Measurements from ENCODE around the gene TMPO.
A peak's percentile ranks its signal among the peaks of the same experiment; 100 is the strongest.
"Not testable (repeated sequence)": the region's sequence is repeated elsewhere in the genome, so short reads cannot be mapped to it uniquely, and the experiment has no call there.

Gene TMPO

GRCh38 chr12:98578821-98579220 is 63.4 kb downstream of the TMPO start:
- no peak for DNase-seq (ENCODE audit: low read depth in 4 of 4, low spot score in 1 of 4)

DNA sequence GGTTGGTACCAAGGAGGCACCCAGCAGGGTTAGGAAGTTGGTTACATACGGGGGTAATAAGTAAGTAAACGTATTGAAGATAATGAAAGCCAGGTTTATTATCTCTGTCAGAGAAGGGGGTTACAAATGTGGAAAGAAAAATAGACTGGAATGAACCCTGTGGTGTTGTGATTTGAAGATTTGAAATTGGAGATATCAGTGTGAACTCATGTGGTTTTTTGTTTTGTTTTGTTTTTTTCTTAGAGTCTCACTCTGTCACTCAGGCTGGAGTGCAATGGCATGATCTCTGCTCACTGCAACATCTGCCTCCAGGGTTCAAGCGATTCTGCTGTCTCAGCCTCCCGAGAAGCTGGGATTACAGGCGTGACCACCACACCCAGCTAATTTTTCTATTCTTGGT is 64.0 kb downstream of the TMPO start:
- no peak for DNase-seq (ENCODE audit: low read depth in 4 of 4, low spot score in 1 of 4)

GRCh38 chr12:98579835-98580234 is 64.4 kb downstream of the TMPO start:
- no peak for DNase-seq (ENCODE audit: low read depth in 4 of 4, low spot score in 1 of 4)

- no peak for DNase-seq (ENCODE audit: low read depth in 4 of 4, low spot score in 1 of 4)
Observed at GRCh38 chr12:98580695-98581094, 65.3 kb downstream of the TMPO start.

DNA sequence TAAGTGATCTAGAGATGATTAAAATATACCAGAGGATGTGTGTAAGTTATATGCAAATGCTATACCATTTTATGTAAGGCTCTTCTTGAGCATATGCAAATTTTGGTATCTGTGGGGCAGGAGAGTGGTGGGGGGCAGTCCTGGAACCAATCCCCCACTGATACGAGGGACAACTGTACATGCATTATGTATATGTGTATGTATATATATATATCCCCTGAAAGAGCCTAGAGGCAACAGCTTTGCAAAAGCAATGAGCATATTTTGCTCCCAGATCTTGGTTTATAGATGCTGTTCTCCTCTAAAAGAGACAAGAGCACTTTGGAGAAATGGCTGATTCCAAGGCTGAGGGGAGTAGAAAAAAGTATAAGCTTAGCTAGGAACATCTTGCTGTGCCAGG is 65.7 kb downstream of the TMPO start:
- no peak for DNase-seq (ENCODE audit: low read depth in 4 of 4, low spot score in 1 of 4)

- DNase-seq (ENCODE audit: low read depth in 4 of 4, low spot score in 1 of 4): no peak
Observed at GRCh38 chr12:98582093-98582492, 66.7 kb downstream of the TMPO start.

DNA sequence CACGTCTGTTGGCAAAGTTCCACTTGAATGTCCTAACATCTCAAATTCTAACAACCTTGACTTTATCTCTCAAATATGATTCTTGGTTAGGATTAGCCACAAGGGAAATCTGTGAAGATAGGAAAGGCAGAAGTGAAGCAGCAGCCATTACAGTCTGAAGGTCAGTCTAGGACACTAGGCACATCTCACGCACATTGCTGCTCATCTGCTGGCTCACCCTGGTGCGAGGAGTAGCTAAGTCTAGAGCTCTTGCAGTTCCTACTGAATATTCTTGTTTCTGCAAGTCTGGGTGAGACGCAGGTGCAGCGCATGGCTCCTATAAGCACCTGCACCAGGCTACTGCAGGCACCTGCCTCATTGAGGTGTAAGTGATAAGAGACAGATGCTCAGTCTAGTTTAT is 71.7 kb downstream of the TMPO start:
- no peak for DNase-seq (ENCODE audit: low read depth in 4 of 4, low spot score in 1 of 4)

DNA sequence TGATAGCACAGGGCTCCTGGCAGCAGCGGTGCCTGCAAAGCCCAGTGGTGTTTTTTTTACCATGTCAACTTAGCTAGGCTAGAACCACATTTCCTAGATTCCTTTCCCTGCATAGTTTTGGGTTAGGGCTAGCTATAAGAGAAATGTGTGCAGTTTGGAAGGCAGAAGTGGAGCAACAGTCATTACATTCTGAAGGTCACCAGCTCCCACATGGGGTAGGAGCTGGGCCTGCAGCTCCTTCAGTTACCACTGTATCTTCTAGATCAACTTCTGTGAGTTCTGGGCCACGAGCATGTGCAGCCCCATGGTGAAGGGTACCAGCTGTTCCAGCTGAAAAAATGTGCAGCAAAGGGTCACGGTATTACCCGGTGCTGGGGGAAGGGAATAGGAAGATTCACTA is 75.8 kb downstream of the TMPO start:
- no peak for DNase-seq (ENCODE audit: low read depth in 4 of 4, low spot score in 1 of 4)

GRCh38 chr12:98592825-98593322 is 77.5 kb downstream of the TMPO start:
- no peak for DNase-seq (ENCODE audit: low read depth in 4 of 4, low spot score in 1 of 4)

DNA sequence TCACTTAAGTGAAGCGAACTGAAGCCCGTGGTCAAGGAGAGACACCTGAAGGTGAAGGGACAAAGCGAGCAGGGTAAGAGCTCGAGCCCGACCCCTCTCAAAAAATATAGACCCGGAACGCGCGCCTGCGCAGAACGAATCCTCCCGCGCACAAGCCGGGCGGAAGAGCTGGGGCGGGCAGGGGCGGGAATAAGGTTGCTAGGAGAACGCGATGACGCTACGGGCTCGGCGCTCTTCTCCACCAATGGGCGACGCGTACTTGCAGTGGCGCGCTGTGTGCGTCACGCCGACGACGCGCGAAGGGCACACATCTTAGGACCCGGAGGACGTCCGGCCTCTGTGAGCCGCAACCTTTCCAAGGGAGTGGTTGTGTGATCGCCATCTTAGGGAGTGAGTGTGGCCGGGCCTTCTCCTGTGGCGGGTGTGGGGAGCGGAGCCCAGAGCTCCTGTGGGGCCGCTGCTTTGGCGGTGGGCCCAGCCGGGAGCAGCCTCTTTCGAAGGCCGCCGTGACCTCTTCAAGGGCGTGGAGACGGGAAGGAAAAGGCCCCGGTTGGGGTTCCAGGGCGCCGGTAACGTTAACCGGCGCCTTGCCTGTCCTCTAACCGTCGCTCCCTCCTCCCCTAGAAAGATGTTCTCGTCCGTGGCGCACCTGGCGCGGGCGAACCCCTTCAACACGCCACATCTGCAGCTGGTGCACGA is 78.1 kb downstream of the TMPO start, which contains the start of gene SLC25A3:
TSS of gene SLC25A3 (plus strand) at position 336 of the 699 bp plus-strand sequence. CDS start at position 629, 293 bp downstream.
- DNase-seq (ENCODE audit: low read depth in 4 of 4, low spot score in 1 of 4): peak; percentile 80 to 98 (median 90)

DNA sequence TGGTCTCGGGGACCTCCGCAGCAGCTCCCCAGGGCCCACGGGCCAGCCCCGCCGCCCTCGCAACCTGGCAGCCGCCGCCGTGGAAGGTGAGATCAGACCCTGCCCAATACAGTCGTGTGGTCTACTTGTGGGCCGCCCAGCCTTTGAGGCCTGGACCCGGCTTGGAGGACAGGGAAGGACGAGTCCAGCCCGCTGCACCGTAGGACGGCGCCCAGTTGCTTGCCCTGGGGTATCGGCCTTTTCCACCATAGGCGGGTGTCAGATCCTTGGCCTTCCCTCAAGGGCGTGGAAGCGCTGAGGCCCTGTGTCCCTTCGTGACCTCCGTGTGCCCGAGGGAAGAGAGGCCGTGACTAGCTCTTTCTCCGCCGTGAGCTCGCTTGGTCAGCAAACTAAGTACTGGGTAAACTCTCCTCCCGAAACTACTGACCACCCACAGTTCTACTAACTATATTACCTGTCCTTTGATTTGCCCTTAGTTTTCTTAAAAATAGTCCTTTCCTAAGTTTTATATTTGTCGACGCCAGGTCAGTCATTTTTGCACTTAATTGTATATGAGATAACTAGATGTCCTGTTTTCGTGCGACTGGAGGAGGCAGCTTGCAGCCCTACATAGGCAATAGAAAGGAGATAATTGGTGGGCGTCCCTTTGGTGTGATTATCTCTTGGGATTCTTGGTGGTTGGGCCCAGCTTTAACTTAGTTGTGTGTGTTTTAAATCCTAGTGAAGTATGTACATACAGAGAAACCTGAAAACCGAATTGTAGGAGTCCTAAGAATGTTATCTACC is 78.9 kb downstream of the TMPO start:
- no peak for DNase-seq (ENCODE audit: low read depth in 4 of 4, low spot score in 1 of 4)

GRCh38 chr12:98595243-98595988 is 80.0 kb downstream of the TMPO start:
- DNase-seq (ENCODE audit: low read depth in 4 of 4, low spot score in 1 of 4): no peak

DNA sequence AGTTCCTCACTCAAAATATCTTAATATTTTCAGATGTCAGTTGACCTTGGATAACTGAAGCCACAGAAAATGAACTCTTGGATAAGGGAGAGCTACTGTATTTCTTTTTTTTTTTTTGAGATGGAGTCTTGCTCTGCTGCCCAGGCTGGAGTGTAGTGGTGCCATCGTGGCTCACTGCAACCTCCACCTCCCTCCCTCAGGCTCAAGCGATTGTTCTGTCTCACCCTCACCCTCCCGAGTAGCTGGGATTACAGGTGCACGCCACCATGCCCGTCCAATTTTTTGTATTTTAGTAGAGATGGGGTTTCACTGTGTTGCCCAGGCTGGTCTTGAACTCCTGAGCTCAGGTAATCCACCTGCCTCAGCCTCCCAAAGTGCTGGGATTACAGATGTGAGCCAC is 81.9 kb downstream of the TMPO start:
- not testable (repeated sequence) for DNase-seq (ENCODE audit: low read depth in 4 of 4, low spot score in 1 of 4)

All from stimulated activated CD4-positive, alpha-beta T cell treated with anti-CD3 and anti-CD28 coated beads, Interleukin-1b, Interleukin-23, amount 100 ng/mL, for 24 hours (primary cell).